Natural killer cell treated with Interleukin-12 subunit alpha and Interleukin-12 subunit beta and Interleukin-15 and Interleukin-18, amount 100 ng/mL, for 72 hours (primary cell): ENCODE measurements around the gene GZMA. TPM values are rescaled to one million over a fixed set of nuclear protein-coding genes. Genes with fewer than 3 reads are reported as not detected.
"Not testable (repeated sequence)": the region's sequence is repeated elsewhere in the genome, so short reads cannot be mapped to it uniquely, and the experiment has no call there.

Source experiments
- ATAC-seq, 2 donors: fragments of 150-1000 bp; cut with Tn5 transposase in 1 of 2; sonication (Bioruptor Pico), chemical (Tn5 transposase) in 1 of 2; 2 replicates each; pipeline ENCODE4 v1.10.0; 2021
- DNase-seq: peaks from one replicate; pipeline ENCODE4 v3.0.0; 2022; ENCODE audit warnings: low spot score
- H3K27ac Mint-ChIP-seq, 2 donors: 1 replicate in 1 of 2; 2 replicates in 1 of 2; pipeline ENCODE4 v1.8.0; 2022; ENCODE audit warnings: mixed read lengths in 2 of 2, mild to moderate bottlenecking in 1 of 2, moderate library complexity in 1 of 2
- H3K27me3 Mint-ChIP-seq, 2 donors: 1 replicate in 1 of 2; 2 replicates in 1 of 2; pipeline ENCODE4 v1.8.0; 2022; ENCODE audit warnings: mixed read lengths in 2 of 2
- H3K36me3 Mint-ChIP-seq: one replicate; pipeline ENCODE4 v1.8.0; 2022; ENCODE audit warnings: mixed read lengths
- H3K4me1 Mint-ChIP-seq, 2 donors: 1 replicate in 1 of 2; 2 replicates in 1 of 2; pipeline ENCODE4 v1.8.0; 2022; ENCODE audit warnings: low read depth in 2 of 2, mixed read lengths in 2 of 2, mild to moderate bottlenecking in 1 of 2
- H3K4me3 Mint-ChIP-seq: one replicate; pipeline ENCODE4 v1.8.0; 2022; ENCODE audit warnings: mixed read lengths
- H3K9me3 Mint-ChIP-seq: 2 replicates; pipeline ENCODE4 v1.8.0; 2022; ENCODE audit warnings: mixed read lengths
- total RNA-seq, 2 donors: library from RNA; stranded (reverse); gene quantifications; one replicate each; pipeline ENCODE4 v1.2.3, GENCODE V29; 2022

Gene GZMA
- 1,000 to 10,000 TPM in 1 of 2 donors, 100 to 1,000 TPM in 1; 522 to 1,702 TPM for total RNA-seq

- ATAC-seq, result peak; percentile 74 to 81
- Mint-ChIP-seq H3K4me1 (peaks cover 62 to 77% of the 10 kb centered on the region in 2 donors), H3K4me3 (peak within 1 kb of the TSS; percentile 91), H3K27ac (peak within 1 kb of the TSS; percentile 81 to 99), H3K36me3 (peaks cover 45% of the 10 kb centered on the region), H3K9me3 (peaks cover 4% of the 10 kb centered on the region), H3K27me3 (no peaks in the 10 kb centered on the region)
- peak; percentile 72 for DNase-seq
These were observed at the start of gene GZMA for GRCh38 chr5:55102348-55102747. GZMA (plus strand) TSS chr5:55102646; CDS start chr5:55102683, 37 bp downstream.

- ATAC-seq, result no peak
- no peaks in the 10 kb centered on the region for H3K27me3 Mint-ChIP-seq
- no peak overlapping the region for H3K4me3 Mint-ChIP-seq
- peaks cover 48 to 57% of the 10 kb centered on the region in 2 donors for H3K4me1 Mint-ChIP-seq
- peaks cover 31% of the 10 kb centered on the region for H3K36me3 Mint-ChIP-seq
- H3K9me3 Mint-ChIP-seq, result peaks cover 9% of the 10 kb centered on the region
- DNase-seq, result no peak
- peak overlapping the region in 1 of 2 donors; percentile 22 for H3K27ac Mint-ChIP-seq
These were observed 47.3 kb upstream of the GZMA start for GRCh38 chr5:55055183-55055582.

- peaks cover 72 to 80% of the 10 kb centered on the region in 2 donors for H3K4me1 Mint-ChIP-seq
- peaks cover 8% of the 10 kb centered on the region for H3K9me3 Mint-ChIP-seq
- peak overlapping the region; percentile 88 for H3K4me3 Mint-ChIP-seq
- no peaks in the 10 kb centered on the region for H3K27me3 Mint-ChIP-seq
- ATAC-seq (peak; percentile 94 to 95), DNase-seq (peak; percentile 89)
- peak overlapping the region; percentile 98 for H3K27ac Mint-ChIP-seq
- H3K36me3 Mint-ChIP-seq, result peaks cover 16% of the 10 kb centered on the region
These were observed 40.2 kb upstream of the GZMA start for GRCh38 chr5:55062039-55062779.

GRCh38 chr5:55063220-55063863 is 39.1 kb upstream of the GZMA start:
- no peak for DNase-seq
- Mint-ChIP-seq H3K36me3 (peaks cover 16% of the 10 kb centered on the region), H3K9me3 (peaks cover 12% of the 10 kb centered on the region), H3K4me1 (peaks cover 75 to 82% of the 10 kb centered on the region in 2 donors), H3K4me3 (peak overlapping the region; percentile 88), H3K27ac (peak overlapping the region; percentile 98), H3K27me3 (no peaks in the 10 kb centered on the region)
- ATAC-seq, result no peak

GRCh38 chr5:55063899-55064298 is 38.5 kb upstream of the GZMA start:
- Mint-ChIP-seq H3K27ac (peak overlapping the region; percentile 98), H3K4me1 (peaks cover 73 to 79% of the 10 kb centered on the region in 2 donors), H3K27me3 (no peaks in the 10 kb centered on the region), H3K36me3 (peaks cover 16% of the 10 kb centered on the region), H3K4me3 (peak overlapping the region; percentile 59), H3K9me3 (peaks cover 12% of the 10 kb centered on the region)
- ATAC-seq, result no peak
- DNase-seq, result no peak

GRCh38 chr5:55064523-55064922 is 37.9 kb upstream of the GZMA start:
- peak overlapping the region; percentile 59 for H3K4me3 Mint-ChIP-seq
- H3K4me1 Mint-ChIP-seq, result peaks cover 79 to 84% of the 10 kb centered on the region in 2 donors
- H3K27me3 Mint-ChIP-seq, result no peaks in the 10 kb centered on the region
- DNase-seq, result no peak
- H3K27ac Mint-ChIP-seq, result peak overlapping the region; percentile 98
- H3K9me3 Mint-ChIP-seq, result peaks cover 12% of the 10 kb centered on the region
- H3K36me3 Mint-ChIP-seq, result peaks cover 16% of the 10 kb centered on the region
- no peak for ATAC-seq

GRCh38 chr5:55066277-55066676 is 36.2 kb upstream of the GZMA start:
- peaks cover 81 to 87% of the 10 kb centered on the region in 2 donors for H3K4me1 Mint-ChIP-seq
- DNase-seq (no peak), ATAC-seq (peak; percentile 55 to 57)
- H3K27me3 Mint-ChIP-seq, result no peaks in the 10 kb centered on the region
- H3K36me3 Mint-ChIP-seq, result peaks cover 11% of the 10 kb centered on the region
- peak overlapping the region; percentile 49 for H3K4me3 Mint-ChIP-seq
- H3K27ac Mint-ChIP-seq, result peak overlapping the region; percentile 98
- H3K9me3 Mint-ChIP-seq, result peaks cover 12% of the 10 kb centered on the region

- H3K4me1 Mint-ChIP-seq, result peaks cover 62 to 66% of the 10 kb centered on the region in 2 donors
- peak overlapping the region; percentile 76 to 96 for H3K27ac Mint-ChIP-seq
- ATAC-seq, result peak; percentile 5 to 52
- DNase-seq, result no peak
- H3K4me3 Mint-ChIP-seq, result peak overlapping the region; percentile 55
- no peaks in the 10 kb centered on the region for H3K27me3 Mint-ChIP-seq
- H3K36me3 Mint-ChIP-seq, result peaks cover 10% of the 10 kb centered on the region
- H3K9me3 Mint-ChIP-seq, result peaks cover 12% of the 10 kb centered on the region
These were observed 31.5 kb upstream of the GZMA start for GRCh38 chr5:55070968-55071367.

- Mint-ChIP-seq H3K27me3 (no peaks in the 10 kb centered on the region), H3K27ac (peak overlapping the region; percentile 96 to 99), H3K4me1 (peaks cover 58 to 62% of the 10 kb centered on the region in 2 donors), H3K36me3 (peaks cover 6% of the 10 kb centered on the region), H3K9me3 (peaks cover 8% of the 10 kb centered on the region), H3K4me3 (peak overlapping the region; percentile 55)
- no peak for DNase-seq
- ATAC-seq, result peak in 1 of 2 donors; percentile 4
These were observed 31.0 kb upstream of the GZMA start for GRCh38 chr5:55071413-55071812.

- Mint-ChIP-seq H3K36me3 (no peaks in the 10 kb centered on the region), H3K27ac (peak overlapping the region; percentile 96 to 99), H3K9me3 (no peaks in the 10 kb centered on the region), H3K4me1 (peaks cover 48 to 50% of the 10 kb centered on the region in 2 donors), H3K4me3 (peak overlapping the region; percentile 75), H3K27me3 (no peaks in the 10 kb centered on the region)
- DNase-seq (no peak), ATAC-seq (peak; percentile 86 to 88)
These were observed 29.8 kb upstream of the GZMA start for GRCh38 chr5:55072666-55073065.

- Mint-ChIP-seq H3K36me3 (peaks cover 4% of the 10 kb centered on the region), H3K27me3 (no peaks in the 10 kb centered on the region), H3K4me1 (peaks cover 51 to 53% of the 10 kb centered on the region in 2 donors), H3K27ac (peak overlapping the region; percentile 96 to 99), H3K4me3 (peak overlapping the region; percentile 75), H3K9me3 (no peaks in the 10 kb centered on the region)
- DNase-seq (no peak), ATAC-seq (peak; percentile 4 to 43)
These were observed 29.2 kb upstream of the GZMA start for GRCh38 chr5:55073211-55073610.

GRCh38 chr5:55081541-55081940 is 20.9 kb upstream of the GZMA start:
- H3K27ac Mint-ChIP-seq, result peak overlapping the region in 1 of 2 donors; percentile 83
- no peak for ATAC-seq
- H3K4me1 Mint-ChIP-seq, result peaks cover 22% of the 10 kb centered on the region in 2 donors
- no peak for DNase-seq
- H3K4me3 Mint-ChIP-seq, result no peak overlapping the region
- no peaks in the 10 kb centered on the region for H3K27me3 Mint-ChIP-seq
- H3K36me3 Mint-ChIP-seq, result peaks cover 27% of the 10 kb centered on the region
- peaks cover 3% of the 10 kb centered on the region for H3K9me3 Mint-ChIP-seq

- peak overlapping the region in 1 of 2 donors; percentile 64 for H3K27ac Mint-ChIP-seq
- peaks cover 19 to 26% of the 10 kb centered on the region in 2 donors for H3K4me1 Mint-ChIP-seq
- not testable (repeated sequence) for H3K27me3 Mint-ChIP-seq, H3K4me3 Mint-ChIP-seq, ATAC-seq, DNase-seq
- H3K36me3 Mint-ChIP-seq, result peaks cover 10% of the 10 kb centered on the region
- peaks cover 13% of the 10 kb centered on the region for H3K9me3 Mint-ChIP-seq
These were observed 13.1 kb upstream of the GZMA start for GRCh38 chr5:55089301-55089700.

GRCh38 chr5:55091011-55091410 is 11.4 kb upstream of the GZMA start:
- Mint-ChIP-seq H3K4me1 (peaks cover 36 to 42% of the 10 kb centered on the region in 2 donors), H3K9me3 (peaks cover 13% of the 10 kb centered on the region), H3K27ac (peak overlapping the region in 1 of 2 donors; percentile 75), H3K36me3 (peaks cover 10% of the 10 kb centered on the region)
- not testable (repeated sequence) for ATAC-seq, H3K27me3 Mint-ChIP-seq, DNase-seq, H3K4me3 Mint-ChIP-seq
